ENCODE measurements around the gene SESN1. TPM values are rescaled to one million over a fixed set of nuclear protein-coding genes. Genes with fewer than 3 reads are reported as not detected.

Gene SESN1
- total RNA-seq, 4 donors from 2014 or later, result 32.3 to 104 (median 70.7) TPM

GRCh38 chr6:109074133-109074415 lies 20.6 kb downstream of the SESN1 start:
- Histone ChIP-seq H3K9me3 (no peaks in the 10 kb centered on the region), H3K36me3 (no peaks in the 10 kb centered on the region), H3K4me3 (no peak overlapping the region), H3K4me1 (peaks cover 0 to 2% of the 10 kb centered on the region in 2 donors), H3K27me3 (no peaks in the 10 kb centered on the region), H3K27ac (no peak overlapping the region)
- intact Hi-C loops (cut with DNase I; ENCODE audit: low total_unique reads), result loop anchor here (5.0 kb wide), 1 partner anchor 517 kb away; no protein-coding TSS in a partner anchor
- DNase-seq, result no peak
- TF ChIP-seq CTCF (IDR thresholded peaks at IDR 0.05), result no peak
- TF ChIP-seq POLR2A (IDR thresholded peaks at IDR 0.05), result no peak

DNA sequence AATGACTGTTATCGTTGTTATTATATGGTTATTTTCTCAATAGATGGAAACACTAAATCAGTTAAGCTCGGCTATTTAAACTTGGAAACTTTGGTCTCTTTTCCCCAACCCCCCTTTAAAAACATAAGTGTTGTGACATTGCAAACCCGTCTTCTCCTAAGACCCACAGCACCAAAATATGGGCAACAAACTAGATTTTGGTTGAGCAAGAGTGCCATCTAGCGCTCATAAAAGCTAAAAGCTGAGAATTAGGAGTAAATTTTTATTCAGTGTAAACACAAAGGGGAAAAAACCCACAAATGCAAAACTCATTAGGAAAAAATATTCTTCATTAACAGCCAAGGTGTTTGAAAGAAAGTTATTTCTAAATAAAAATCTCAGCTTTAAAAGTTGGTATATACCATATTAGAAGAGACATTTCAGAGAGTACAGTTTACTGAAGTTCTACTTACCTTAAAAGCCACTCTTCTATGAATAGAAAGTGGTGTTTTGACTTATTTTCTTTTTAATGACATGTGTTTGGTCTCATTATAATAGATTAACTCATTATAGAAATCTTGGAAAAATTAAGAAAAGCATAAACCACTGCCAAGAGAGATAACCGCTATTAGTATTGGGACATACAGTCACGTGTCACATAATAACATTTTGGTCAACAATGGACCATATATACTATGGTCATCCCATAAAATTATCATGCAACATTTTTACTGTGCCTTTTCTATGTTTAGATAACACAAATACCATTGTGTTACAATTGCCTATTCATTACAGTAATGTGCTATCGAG lies 21.1 kb downstream of the SESN1 start:
- Histone ChIP-seq H3K36me3 (no peaks in the 10 kb centered on the region), H3K27me3 (no peaks in the 10 kb centered on the region), H3K4me1 (no peaks in the 10 kb centered on the region), H3K27ac (no peak overlapping the region), H3K4me3 (no peak overlapping the region), H3K9me3 (no peaks in the 10 kb centered on the region)
- intact Hi-C loops (cut with DNase I; ENCODE audit: low total_unique reads), result loop anchor here (5.0 kb wide), 1 partner anchor 516 kb away; no protein-coding TSS in a partner anchor
- TF ChIP-seq CTCF (IDR thresholded peaks at IDR 0.05) (peak; percentile 64 to 81 (median 75)), POLR2A (IDR thresholded peaks at IDR 0.05) (no peak)
- DNase-seq, result peak; percentile 24 to 63

DNA sequence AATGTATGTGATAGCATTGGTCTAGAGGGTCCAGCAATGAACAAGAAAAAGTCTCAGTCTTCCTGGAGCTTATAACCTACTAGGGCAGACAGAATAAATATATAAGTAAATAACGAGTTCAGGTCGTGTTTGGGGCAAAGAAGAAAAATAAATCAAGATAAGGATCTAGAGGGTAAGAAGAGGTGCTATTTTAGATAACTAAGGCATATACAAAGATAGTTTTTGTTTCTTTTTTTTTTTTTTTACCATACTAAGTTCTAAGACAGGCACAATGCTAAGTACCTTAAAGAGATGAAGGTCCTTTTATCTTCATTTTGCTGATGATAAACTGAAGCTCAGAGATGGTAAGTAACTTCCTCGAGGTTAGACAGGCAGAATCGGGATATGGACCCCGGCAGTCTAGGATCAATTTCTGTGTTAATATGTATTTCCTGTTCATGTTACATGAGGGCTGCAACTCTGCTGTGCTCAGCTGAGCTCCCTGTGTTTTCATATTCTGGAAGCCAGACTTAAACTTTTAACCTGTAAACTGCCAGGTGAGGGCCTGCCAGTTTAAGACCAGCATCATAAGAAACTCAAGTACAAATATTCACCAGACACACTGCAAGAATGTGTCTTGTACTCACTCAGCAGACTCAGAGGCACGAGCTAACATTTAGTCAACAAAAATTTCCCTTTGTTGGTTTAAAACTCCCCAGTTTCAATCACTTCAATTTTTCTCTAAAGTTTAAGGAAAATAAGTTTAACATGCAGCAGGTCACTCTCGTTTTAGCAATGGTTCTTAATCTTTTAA lies 23.3 kb downstream of the SESN1 start:
- no peaks in the 10 kb centered on the region for H3K9me3 ChIP-seq
- TF ChIP-seq CTCF (IDR thresholded peaks at IDR 0.05), result no peak
- TF ChIP-seq POLR2A (IDR thresholded peaks at IDR 0.05), result no peak
- H3K27me3 ChIP-seq, result no peaks in the 10 kb centered on the region
- intact Hi-C loops (cut with DNase I; ENCODE audit: low total_unique reads), result loop anchor here (5.0 kb wide), 1 partner anchor 514 kb away; no protein-coding TSS in a partner anchor
- no peaks in the 10 kb centered on the region for H3K36me3 ChIP-seq
- peak overlapping the region in 1 of 2 donors; percentile 18 for H3K27ac ChIP-seq
- DNase-seq, result no peak
- H3K4me1 ChIP-seq, result no peaks in the 10 kb centered on the region
- H3K4me3 ChIP-seq, result no peak overlapping the region

- H3K27ac ChIP-seq, result no peak overlapping the region
- H3K4me3 ChIP-seq, result no peak overlapping the region
- H3K36me3 ChIP-seq, result no peaks in the 10 kb centered on the region
- no peak for DNase-seq
- no peaks in the 10 kb centered on the region for H3K4me1 ChIP-seq
- intact Hi-C loops (cut with DNase I; ENCODE audit: low total_unique reads), result loop anchor here (5.0 kb wide), 1 partner anchor 512 kb away; no protein-coding TSS in a partner anchor
- TF ChIP-seq POLR2A (IDR thresholded peaks at IDR 0.05) (no peak), CTCF (IDR thresholded peaks at IDR 0.05) (no peak)
- H3K9me3 ChIP-seq, result no peaks in the 10 kb centered on the region
- no peaks in the 10 kb centered on the region for H3K27me3 ChIP-seq
These were observed 24.9 kb downstream of the SESN1 start for GRCh38 chr6:109069746-109070145.
